GM21786 (cell line): ENCODE data around the gene HECA.
A peak's percentile ranks its signal among the peaks of the same experiment; 100 is the strongest.
"Not testable (repeated sequence)": the region's sequence is repeated elsewhere in the genome, so short reads cannot be mapped to it uniquely, and the experiment has no call there.

Experiments
- ATAC-seq: cut with Tn5 transposase; IDR thresholded peaks from one replicate; pipeline ENCODE4 v1.9.1; 2021; ENCODE audit not compliant: unreplicated experiment

Gene HECA

DNA sequence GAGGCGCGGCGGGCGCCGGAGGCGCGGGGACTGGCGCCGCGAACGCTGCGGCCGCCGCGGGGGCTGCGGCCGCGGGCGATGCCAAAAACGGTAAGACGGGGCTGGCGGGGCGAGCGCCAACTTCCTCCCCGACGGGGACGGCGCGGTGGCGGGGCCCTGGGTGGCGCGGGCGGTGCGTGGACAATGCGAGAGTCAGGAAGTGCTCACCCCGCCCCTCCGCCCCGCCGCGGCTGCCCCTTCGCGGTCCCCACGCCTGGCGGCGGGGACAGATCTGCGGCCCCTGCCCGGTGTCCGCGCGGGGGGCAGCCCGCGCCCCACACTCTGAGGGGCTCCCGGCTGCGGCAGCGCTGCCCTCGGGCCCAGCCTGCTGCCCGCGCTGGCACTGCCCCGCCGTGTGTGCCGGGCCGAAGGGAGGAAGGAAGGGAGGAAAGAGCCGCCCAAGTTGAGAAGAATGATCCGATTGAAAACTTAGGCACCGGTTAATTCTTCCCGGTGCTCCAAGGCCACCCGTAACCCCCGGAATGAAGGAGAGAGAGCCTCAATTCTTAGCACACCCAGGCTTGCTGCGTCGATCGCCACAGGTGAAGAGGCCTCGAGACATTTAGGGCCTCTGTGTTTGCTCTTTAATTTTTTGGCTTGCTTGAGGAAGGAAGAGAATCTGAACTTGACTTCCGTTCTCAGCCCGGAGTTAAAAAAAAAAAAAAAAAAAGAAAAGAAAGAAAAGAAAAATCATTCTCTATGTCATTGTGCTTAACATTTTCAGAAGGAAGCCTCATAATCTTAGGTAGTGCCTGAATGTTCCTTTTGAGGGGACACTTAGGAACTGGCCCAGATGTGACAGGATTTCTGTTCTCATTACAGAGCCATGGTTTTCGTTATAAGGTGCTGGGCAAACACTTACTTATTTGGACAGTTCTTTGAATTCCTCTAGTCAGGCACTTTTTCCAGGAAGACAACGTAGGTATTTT is 982 bp downstream of the HECA start:
- peak; percentile 28 for ATAC-seq

- ATAC-seq: no peak
Measured at GRCh38 chr6:139137706-139138105, 2.8 kb downstream of the HECA start.

- not testable (repeated sequence) for ATAC-seq
Measured at GRCh38 chr6:139140854-139141253, 6.0 kb downstream of the HECA start.

DNA sequence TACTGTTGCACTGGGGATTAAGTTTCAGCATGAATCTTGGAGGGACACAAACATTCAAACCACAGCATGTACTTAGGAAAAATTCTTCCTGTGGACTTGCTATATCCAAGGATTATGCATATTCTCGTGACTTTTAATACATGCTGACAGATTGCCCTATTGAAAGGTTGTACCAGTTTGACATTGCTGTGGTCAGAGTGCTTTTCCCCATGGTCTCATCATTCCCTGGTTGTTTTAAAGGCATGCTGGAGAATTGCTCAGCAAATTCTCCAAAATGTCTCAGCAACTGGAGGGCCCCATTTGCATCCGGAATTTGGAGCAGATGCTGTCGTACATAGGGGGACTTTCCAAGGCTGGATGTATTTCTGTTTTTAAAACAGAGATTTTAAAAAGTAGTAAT is 7.4 kb downstream of the HECA start:
- no peak for ATAC-seq

GRCh38 chr6:139143111-139143510 is 8.2 kb downstream of the HECA start:
- no peak for ATAC-seq

DNA sequence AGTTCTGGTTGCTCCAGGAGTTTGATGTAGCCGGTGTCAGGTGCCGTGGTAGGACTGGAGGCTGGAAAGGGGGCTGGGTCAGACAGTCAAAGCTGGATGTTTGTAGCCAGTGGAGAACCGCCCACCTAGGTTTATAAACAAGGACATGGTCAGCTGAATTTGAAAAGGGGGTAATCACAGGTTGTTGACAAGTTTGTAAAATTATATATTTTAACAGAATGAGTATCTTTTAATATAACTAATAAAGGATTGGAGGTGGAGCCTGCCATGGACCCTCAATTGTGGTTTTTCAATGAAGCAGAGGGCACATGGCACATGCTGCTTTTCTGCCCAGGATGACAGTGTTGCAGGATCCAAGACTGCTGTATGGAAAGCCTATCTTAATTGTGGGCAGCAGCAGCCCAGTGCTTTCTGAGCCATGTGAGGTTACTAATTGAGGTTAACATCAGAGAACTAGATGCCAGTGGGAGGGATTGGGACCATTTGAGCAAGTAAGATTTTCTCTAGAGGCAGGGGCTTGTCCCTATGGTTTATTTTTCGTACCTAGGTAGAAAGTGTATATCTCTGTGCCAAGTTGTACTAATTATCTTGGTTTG is 9.7 kb downstream of the HECA start:
- no peak for ATAC-seq

DNA sequence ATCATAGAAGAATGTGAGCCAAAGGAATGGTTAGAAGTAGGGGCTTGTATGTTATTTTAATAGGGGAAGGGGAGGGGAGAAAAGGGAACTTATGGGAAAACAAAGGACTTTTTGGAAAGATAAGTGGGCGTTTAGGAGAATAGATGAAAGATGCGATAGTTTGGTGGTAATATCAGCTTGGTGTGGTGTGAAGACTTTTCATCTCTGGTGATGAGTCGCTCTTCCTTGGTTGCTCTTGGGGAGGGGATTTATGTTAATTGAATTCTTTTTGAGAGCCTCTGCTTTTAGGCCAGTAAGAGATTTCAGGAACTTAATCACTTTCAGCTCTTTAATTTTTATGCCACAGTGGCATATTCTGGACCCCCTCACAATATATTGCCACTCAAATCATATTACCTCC is 10.8 kb downstream of the HECA start:
- ATAC-seq: no peak

GRCh38 chr6:139146317-139146726 is 11.4 kb downstream of the HECA start:
- no peak for ATAC-seq

GRCh38 chr6:139147628-139148027 is 12.7 kb downstream of the HECA start:
- ATAC-seq: no peak

DNA sequence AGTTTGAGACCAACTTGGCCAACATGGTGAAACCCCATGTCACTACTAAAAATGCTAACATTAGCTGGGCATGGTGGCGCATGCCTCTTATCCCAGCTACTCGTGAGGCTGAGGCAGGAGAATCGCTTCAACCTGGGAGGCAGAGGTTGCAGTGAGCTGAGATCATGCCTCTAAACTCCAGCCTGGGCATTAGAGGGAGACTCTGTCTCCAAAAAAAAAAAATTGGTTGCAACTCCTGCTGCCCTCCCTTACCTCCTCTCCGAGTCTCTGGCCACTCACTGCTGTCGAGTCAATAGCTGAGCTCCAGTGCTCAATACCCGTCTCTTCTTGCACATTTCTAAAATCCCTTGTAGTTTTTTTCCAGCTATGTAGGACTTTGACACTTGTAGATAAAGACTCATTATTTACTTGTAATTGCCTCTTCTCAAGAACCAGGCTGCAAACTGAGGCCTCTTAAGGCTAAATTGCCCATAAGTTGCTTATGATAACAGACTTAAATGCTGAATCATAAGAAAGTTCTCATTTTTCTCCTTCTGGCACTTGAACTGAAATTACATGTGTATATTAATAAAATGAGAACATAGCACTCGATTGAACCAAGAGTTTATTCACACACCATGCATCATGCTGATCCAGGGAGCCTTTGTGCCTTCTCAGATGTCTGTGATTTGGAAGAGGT is 13.8 kb downstream of the HECA start:
- no peak for ATAC-seq

- no peak for ATAC-seq
Measured at GRCh38 chr6:139149383-139149782, 14.5 kb downstream of the HECA start.

DNA sequence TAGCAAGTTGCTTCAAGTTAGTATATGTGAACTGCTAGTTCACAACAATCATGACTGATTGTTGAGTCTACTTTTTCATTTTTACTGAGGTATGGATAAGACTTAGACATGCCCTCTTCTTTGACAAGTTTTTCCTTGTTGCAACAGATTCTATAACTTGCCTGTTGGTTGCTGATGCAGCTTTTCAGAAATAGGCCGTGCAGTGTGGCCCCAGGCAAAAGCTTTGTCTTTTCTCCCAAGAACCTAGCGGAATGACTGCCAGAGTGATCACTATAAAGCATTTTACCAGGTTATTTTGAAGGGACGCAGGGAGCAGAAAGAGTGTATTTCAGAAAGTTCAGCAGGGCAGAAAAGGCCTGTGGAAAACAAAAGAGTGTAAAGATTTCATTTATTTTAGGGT is 16.0 kb downstream of the HECA start:
- ATAC-seq: no peak

GRCh38 chr6:139151425-139152087 is 16.7 kb downstream of the HECA start:
- no peak for ATAC-seq

DNA sequence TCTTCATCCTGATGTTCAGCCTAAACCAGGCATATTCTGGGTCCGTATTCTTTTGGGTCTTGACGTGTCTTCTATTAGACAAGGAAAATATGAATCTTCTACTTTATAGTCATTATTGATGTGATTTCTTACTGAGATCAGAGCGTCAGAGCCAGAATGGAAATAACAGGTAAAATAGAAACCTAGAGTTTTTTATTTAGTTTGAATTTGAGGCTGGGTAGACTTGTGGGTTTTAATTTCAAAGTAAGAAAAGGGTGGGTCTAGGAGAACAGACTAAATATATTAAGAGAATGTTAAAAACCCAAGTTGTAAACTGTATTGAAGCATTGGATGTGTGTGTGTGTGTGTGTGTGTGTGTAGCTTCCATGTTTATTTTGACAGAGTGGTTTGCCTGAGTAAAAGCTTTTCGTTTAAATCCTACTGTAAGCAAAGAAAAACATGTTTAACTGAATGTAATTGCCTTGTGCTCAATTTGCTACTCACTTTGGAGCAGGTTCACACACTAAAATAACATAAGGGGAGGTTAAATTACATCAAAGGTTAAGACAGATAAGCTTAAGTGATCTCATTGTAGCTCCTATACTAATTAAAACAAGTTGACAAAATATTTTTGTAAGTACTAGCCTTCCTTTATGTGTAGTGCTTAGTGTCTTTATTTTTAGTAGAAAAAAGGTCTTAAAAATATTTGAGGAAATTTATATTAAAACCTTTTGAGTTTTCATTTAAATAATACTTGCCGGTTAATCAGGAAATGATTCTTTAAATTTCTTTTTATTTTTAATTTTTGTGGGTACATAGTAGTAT is 17.4 kb downstream of the HECA start:
- no peak for ATAC-seq

DNA sequence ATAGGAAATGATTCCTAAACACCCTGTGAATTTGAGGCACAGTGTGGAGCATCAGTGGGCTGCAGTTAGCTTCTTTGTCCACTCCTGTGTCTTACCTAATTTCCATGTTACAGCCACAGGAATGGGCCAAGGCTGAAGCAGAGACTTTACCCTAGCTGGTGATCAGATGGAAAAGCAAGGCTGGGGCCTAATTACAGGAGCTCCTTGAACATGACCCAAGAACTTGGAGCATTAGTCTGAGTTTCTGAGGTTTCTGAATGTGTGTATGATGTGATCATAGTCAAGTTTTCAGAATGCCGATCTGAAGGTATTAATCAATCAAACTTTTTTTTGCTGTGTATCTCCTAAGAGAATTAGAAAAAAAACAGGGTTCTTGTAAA is 18.0 kb downstream of the HECA start:
- no peak for ATAC-seq

DNA sequence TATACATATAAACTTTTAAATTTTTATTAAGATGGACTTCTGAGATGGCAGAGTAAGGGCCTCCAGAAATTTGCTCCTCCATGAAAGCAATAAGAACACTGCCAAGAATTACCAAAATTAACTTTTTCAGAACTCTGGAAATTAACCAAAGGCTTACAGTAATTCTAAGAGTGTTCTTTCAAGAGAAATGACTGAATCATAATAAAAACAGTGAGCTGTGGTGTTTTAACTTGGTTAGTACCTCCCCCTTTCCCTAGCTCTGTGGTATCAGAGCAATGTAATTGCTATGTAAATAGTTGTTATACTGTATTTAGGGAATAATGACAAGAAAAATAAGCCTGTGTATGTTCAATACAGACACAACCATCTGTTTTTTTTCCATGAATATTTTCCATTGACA is 19.0 kb downstream of the HECA start:
- no peak for ATAC-seq

DNA sequence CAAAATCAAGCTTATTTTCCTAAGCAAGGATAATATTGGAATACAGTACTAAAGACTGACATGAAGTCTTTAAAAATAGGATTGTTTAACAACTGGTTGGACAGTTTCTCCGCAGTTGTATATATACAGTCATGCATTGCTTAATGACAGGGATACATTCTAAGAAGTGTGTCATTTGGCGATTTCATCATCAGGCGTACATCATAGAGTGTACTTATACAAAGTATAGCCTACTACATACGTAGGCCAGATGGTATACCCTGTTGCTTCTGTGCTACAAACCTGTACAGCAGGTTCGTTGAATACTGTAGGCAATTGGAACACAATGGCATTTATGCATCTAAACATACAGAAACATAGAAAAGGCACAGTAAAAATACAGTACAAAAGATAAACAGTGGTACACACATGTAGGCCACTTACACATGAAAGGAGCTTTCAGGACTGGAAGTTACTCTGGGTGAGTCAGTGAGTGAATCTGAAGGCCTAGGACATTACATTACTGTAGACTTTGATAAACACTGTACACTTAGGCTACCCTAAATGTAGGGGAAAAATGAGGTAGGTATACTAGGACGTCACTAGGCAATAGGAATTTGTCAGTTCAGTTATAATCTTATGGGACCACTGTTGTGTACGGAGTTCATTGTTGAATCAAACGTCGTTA is 20.1 kb downstream of the HECA start:
- no peak for ATAC-seq

- ATAC-seq: no peak
Measured at GRCh38 chr6:139156102-139156501, 21.2 kb downstream of the HECA start.

DNA sequence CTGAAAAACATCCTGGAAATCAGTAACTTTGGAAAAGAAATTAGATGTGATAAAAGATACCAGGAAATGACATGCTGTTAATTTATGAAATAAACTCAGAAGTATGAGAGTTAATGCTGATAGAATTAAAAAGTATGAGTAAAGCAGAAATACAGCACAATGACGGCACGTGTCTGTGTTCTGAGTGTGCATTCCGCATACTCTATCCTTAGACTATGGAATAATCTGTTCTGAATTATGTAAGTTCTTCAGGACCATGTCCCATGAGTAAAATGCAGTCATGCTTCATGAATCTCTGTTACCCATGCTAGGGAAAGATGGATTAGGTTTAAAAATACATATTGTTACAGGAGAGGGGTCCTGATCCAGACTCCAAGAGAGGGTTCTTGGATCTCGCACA is 21.7 kb downstream of the HECA start:
- ATAC-seq: no peak

DNA sequence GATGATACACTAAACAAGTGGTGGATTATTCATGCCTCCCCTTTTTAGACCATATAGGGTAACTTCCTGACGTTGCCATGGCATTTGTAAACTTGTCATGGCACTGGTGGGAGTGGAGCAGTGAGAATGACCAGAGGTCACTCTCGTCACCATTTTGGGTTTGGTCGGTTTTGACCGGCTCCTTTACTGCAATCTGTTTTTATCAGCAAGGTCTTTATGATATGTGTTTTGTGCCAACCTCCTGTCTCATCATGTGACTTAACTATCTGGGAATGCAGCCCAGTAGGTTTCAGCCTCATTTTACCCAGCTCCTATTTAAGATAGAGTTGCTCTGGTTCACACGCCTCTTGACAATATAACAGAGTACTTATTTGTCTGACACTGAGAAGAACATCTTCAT is 22.2 kb downstream of the HECA start:
- ATAC-seq: not testable (repeated sequence)
